HepG2 (cell line): Measurements from ENCODE around the gene SSNA1. TPM values are rescaled to one million over a fixed set of nuclear protein-coding genes. Genes with fewer than 3 reads are reported as not detected.

Source experiments
- HDAC1 ChIP-seq: sonication (generic); formaldehyde crosslinking; IDR thresholded peaks from 2 replicates; pipeline ENCODE4 v1.5.1; 2020; ENCODE audit warnings: mild to moderate bottlenecking, missing genetic modification reagents
- HOXA3 ChIP-seq: sonication (generic); formaldehyde crosslinking; IDR thresholded peaks from 2 replicates; pipeline ENCODE4 v1.5.0; 2020; ENCODE audit warnings: missing genetic modification reagents
- HOXA5 ChIP-seq: sonication (generic); formaldehyde crosslinking; IDR thresholded peaks from 2 replicates; pipeline ENCODE4 v1.4.0; 2020; ENCODE audit warnings: missing genetic modification reagents
- KDM4B ChIP-seq: sonication (generic); formaldehyde crosslinking; IDR thresholded peaks from 2 replicates; pipeline ENCODE4 v1.4.0; 2020; ENCODE audit warnings: missing genetic modification reagents
- KLF11 ChIP-seq: IDR thresholded peaks from 2 replicates; pipeline ENCODE4 v1.6.1; 2016; ENCODE audit warnings: missing compliant biosample characterization
- KLF9 ChIP-seq: IDR thresholded peaks from 2 replicates; pipeline ENCODE4 v1.6.1; 2016; ENCODE audit warnings: low read depth
- MATR3 ChIP-seq: sonication (generic); formaldehyde crosslinking; IDR thresholded peaks from 2 replicates; pipeline ENCODE4 v1.4.0; 2020; ENCODE audit warnings: missing genetic modification reagents
- MBD4 ChIP-seq: IDR thresholded peaks from 2 replicates; pipeline ENCODE4 v1.6.1; 2012; ENCODE audit warnings: low read length, inconsistent platforms, borderline replicate concordance
- MTF2 ChIP-seq: sonication (generic); formaldehyde crosslinking; IDR thresholded peaks from 2 replicates; pipeline ENCODE4 v1.5.0; 2020; ENCODE audit warnings: missing genetic modification reagents, borderline replicate concordance
- NFRKB ChIP-seq: fragments of 450-650 bp; IDR thresholded peaks from 2 replicates; pipeline ENCODE4 v1.6.1; 2017
- RORA ChIP-seq: sonication (generic); formaldehyde crosslinking; IDR thresholded peaks from 2 replicates; pipeline ENCODE4 v1.5.0; 2020; ENCODE audit warnings: mild to moderate bottlenecking, missing genetic modification reagents, moderate library complexity
- ZNF224 ChIP-seq: sonication (generic); formaldehyde crosslinking; IDR thresholded peaks from 2 replicates; pipeline ENCODE4 v1.5.0; 2020; ENCODE audit warnings: mild to moderate bottlenecking, missing genetic modification reagents
- ZNF274 ChIP-seq: sonication (generic); formaldehyde crosslinking; IDR thresholded peaks from 2 replicates; pipeline ENCODE4 v1.5.1; 2020; ENCODE audit warnings: mild to moderate bottlenecking, missing genetic modification reagents
- ZNF329 ChIP-seq: sonication (generic); formaldehyde crosslinking; IDR thresholded peaks from 2 replicates; pipeline ENCODE4 v1.9.0; 2021; ENCODE audit warnings: low read depth, mild to moderate bottlenecking, missing genetic modification reagents
- ZNF709 ChIP-seq: sonication (generic); formaldehyde crosslinking; IDR thresholded peaks from 2 replicates; pipeline ENCODE4 v1.5.0; 2020; ENCODE audit warnings: mild to moderate bottlenecking, missing genetic modification reagents
- ZNF781 ChIP-seq: sonication (generic); formaldehyde crosslinking; IDR thresholded peaks from 2 replicates; pipeline ENCODE4 v1.5.1; 2020; ENCODE audit warnings: borderline replicate concordance, mild to moderate bottlenecking, missing genetic modification reagents; ENCODE audit errors: not compliant biosample characterization
- ZSCAN25 ChIP-seq: sonication (generic); formaldehyde crosslinking; IDR thresholded peaks from 2 replicates; pipeline ENCODE4 v1.8.0; 2022; ENCODE audit warnings: mild to moderate bottlenecking, missing genetic modification reagents
- ZSCAN30 ChIP-seq: sonication (generic); formaldehyde crosslinking; IDR thresholded peaks from 2 replicates; pipeline ENCODE4 v1.5.0; 2020; ENCODE audit warnings: mild to moderate bottlenecking, missing genetic modification reagents
- polyA plus RNA-seq, 8 experiments: library from polyadenylated mRNA; depleted of rRNA in 3 of 8; stranded (reverse) in 7 of 8; unstranded in 1 of 8; fragments of >200 nt; fragmentation: Illumina TruSeq in 4 of 8; extraction: Trizol in 4 of 8; gene quantifications; 2 replicates each; pipeline versions ENCODE4 v1.2.1 to v1.2.3, GENCODE V29; 2011 to 2016; ENCODE audit warnings: low read depth in 4 of 8, missing spikeins in 1 of 8, mixed read lengths in 1 of 8; ENCODE audit not compliant: insufficient read depth in 1 of 8
- total RNA-seq, 5 experiments: library from RNA; depleted of rRNA; stranded (reverse); fragments of >200 nt; fragmentation: Illumina TruSeq; extraction: Trizol; gene quantifications; 2 replicates each; pipeline ENCODE4 v1.2.3, GENCODE V29; 2016; ENCODE audit warnings: low read depth in 1 of 5
- TF ChIP-seq, protein P1 (sequence below): sonication (generic); formaldehyde crosslinking; IDR thresholded peaks from 2 replicates; pipeline ENCODE4 v1.4.0; 2020; ENCODE audit warnings: missing genetic modification reagents, borderline replicate concordance
- TF ChIP-seq, protein P2 (sequence below): sonication (generic); formaldehyde crosslinking; IDR thresholded peaks from 2 replicates; pipeline ENCODE4 v1.5.1; 2020; ENCODE audit warnings: missing genetic modification reagents, mild to moderate bottlenecking, borderline replicate concordance
- TF ChIP-seq, protein P3 (sequence below): sonication (generic); formaldehyde crosslinking; IDR thresholded peaks from 2 replicates; pipeline ENCODE4 v1.4.0; 2020; ENCODE audit warnings: mild to moderate bottlenecking, missing genetic modification reagents
- TF ChIP-seq, protein P4 (sequence below): sonication (generic); formaldehyde crosslinking; IDR thresholded peaks from 2 replicates; pipeline ENCODE4 v1.9.0; 2021; ENCODE audit warnings: missing genetic modification reagents, mild to moderate bottlenecking, borderline replicate concordance

Gene SSNA1
- total and polyA plus RNA-seq, 2 of the 13 experiments (the other 11 are each of a cell fraction or from before 2014, with no cell fraction given) = 35.9 to 49.4 TPM

DNA sequence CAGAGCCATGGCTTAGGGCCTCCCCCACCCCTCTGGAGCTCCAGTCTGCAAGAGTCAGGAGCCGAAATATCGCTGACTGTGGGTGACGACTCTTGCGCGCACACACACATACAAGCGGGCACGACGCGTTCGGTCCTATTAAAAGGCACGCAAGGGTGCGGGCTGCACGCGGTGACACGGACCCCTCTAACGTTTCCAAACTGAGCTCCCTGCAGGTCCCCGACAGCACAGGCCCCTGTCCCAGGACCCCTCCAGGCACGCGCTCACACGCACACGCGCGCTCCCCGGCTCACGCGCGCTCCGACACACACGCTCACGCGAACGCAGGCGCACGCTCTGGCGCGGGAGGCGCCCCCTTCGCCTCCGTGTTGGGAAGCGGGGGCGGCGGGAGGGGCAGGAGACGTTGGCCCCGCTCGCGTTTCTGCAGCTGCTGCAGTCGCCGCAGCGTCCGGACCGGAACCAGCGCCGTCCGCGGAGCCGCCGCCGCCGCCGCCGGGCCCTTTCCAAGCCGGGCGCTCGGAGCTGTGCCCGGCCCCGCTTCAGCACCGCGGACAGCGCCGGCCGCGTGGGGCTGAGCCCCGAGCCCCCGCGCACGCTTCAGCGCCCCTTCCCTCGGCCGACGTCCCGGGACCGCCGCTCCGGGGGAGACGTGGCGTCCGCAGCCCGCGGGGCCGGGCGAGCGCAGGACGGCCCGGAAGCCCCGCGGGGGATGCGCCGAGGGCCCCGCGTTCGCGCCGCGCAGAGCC is 49.6 kb upstream of the SSNA1 start, which contains the start of gene GRIN1 (continued):
- TF ChIP-seq, protein P1, sequence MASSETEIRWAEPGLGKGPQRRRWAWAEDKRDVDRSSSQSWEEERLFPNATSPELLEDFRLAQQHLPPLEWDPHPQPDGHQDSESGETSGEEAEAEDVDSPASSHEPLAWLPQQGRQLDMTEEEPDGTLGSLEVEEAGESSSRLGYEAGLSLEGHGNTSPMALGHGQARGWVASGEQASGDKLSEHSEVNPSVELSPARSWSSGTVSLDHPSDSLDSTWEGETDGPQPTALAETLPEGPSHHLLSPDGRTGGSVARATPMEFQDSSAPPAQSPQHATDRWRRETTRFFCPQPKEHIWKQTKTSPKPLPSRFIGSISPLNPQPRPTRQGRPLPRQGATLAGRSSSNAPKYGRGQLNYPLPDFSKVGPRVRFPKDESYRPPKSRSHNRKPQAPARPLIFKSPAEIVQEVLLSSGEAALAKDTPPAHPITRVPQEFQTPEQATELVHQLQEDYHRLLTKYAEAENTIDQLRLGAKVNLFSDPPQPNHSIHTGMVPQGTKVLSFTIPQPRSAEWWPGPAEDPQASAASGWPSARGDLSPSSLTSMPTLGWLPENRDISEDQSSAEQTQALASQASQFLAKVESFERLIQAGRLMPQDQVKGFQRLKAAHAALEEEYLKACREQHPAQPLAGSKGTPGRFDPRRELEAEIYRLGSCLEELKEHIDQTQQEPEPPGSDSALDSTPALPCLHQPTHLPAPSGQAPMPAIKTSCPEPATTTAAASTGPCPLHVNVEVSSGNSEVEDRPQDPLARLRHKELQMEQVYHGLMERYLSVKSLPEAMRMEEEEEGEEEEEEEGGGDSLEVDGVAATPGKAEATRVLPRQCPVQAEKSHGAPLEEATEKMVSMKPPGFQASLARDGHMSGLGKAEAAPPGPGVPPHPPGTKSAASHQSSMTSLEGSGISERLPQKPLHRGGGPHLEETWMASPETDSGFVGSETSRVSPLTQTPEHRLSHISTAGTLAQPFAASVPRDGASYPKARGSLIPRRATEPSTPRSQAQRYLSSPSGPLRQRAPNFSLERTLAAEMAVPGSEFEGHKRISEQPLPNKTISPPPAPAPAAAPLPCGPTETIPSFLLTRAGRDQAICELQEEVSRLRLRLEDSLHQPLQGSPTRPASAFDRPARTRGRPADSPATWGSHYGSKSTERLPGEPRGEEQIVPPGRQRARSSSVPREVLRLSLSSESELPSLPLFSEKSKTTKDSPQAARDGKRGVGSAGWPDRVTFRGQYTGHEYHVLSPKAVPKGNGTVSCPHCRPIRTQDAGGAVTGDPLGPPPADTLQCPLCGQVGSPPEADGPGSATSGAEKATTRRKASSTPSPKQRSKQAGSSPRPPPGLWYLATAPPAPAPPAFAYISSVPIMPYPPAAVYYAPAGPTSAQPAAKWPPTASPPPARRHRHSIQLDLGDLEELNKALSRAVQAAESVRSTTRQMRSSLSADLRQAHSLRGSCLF = no peak
- TF ChIP-seq ZSCAN30 (CRISPR knock-in tag) (no peak), RORA (CRISPR knock-in tag) (no peak), ZNF274 (CRISPR knock-in tag) (no peak), KLF9 (CRISPR knock-in tag) (no peak), ZNF781 (CRISPR knock-in tag) (no peak), HDAC1 (no peak), HOXA3 (CRISPR knock-in tag) (peak; percentile 47; the same call in 1 of the 2 replicates), ZNF709 (peak; percentile 58; the same call in 1 of the 2 replicates), HOXA5 (CRISPR knock-in tag) (peak; percentile 67; the same call in 1 of the 2 replicates), MATR3 (CRISPR knock-in tag) (no peak), MBD4 (no peak), ZNF224 (CRISPR knock-in tag) (no peak), NFRKB (no peak), KDM4B (CRISPR knock-in tag) (no peak), ZSCAN25 (CRISPR knock-in tag) (no peak), MTF2 (CRISPR knock-in tag) (no peak), ZNF329 (CRISPR knock-in tag) (peak; percentile 53; the same call in 1 of the 2 replicates), KLF11 (CRISPR knock-in tag) (no peak)
- TF ChIP-seq, protein P2, sequence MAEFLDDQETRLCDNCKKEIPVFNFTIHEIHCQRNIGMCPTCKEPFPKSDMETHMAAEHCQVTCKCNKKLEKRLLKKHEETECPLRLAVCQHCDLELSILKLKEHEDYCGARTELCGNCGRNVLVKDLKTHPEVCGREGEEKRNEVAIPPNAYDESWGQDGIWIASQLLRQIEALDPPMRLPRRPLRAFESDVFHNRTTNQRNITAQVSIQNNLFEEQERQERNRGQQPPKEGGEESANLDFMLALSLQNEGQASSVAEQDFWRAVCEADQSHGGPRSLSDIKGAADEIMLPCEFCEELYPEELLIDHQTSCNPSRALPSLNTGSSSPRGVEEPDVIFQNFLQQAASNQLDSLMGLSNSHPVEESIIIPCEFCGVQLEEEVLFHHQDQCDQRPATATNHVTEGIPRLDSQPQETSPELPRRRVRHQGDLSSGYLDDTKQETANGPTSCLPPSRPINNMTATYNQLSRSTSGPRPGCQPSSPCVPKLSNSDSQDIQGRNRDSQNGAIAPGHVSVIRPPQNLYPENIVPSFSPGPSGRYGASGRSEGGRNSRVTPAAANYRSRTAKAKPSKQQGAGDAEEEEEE (CRISPR knock-in tag) = no peak
- TF ChIP-seq, protein P3, sequence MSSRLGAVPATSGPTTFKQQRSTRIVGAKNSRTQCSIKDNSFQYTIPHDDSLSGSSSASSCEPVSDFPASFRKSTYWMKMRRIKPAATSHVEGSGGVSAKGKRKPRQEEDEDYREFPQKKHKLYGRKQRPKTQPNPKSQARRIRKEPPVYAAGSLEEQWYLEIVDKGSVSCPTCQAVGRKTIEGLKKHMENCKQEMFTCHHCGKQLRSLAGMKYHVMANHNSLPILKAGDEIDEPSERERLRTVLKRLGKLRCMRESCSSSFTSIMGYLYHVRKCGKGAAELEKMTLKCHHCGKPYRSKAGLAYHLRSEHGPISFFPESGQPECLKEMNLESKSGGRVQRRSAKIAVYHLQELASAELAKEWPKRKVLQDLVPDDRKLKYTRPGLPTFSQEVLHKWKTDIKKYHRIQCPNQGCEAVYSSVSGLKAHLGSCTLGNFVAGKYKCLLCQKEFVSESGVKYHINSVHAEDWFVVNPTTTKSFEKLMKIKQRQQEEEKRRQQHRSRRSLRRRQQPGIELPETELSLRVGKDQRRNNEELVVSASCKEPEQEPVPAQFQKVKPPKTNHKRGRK (CRISPR knock-in tag) = no peak
- TF ChIP-seq, protein P4, sequence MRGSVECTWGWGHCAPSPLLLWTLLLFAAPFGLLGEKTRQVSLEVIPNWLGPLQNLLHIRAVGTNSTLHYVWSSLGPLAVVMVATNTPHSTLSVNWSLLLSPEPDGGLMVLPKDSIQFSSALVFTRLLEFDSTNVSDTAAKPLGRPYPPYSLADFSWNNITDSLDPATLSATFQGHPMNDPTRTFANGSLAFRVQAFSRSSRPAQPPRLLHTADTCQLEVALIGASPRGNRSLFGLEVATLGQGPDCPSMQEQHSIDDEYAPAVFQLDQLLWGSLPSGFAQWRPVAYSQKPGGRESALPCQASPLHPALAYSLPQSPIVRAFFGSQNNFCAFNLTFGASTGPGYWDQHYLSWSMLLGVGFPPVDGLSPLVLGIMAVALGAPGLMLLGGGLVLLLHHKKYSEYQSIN (CRISPR knock-in tag) = no peak
